Gastroesophageal sphincter (tissue), 3 donors: ENCODE measurements around the gene RABL2B.
"Not testable (repeated sequence)": the region's sequence is repeated elsewhere in the genome, so short reads cannot be mapped to it uniquely, and the experiment has no call there.

Source experiments
- POLR2A ChIP-seq, 2 donors: fragments of 450-650 bp; IDR thresholded peaks; one replicate each; pipeline ENCODE4 v1.6.1; 2017; ENCODE audit warnings: antibody characterized with exemption in 2 of 2, mild to moderate bottlenecking in 2 of 2, moderate library complexity in 1 of 2
- POLR2AphosphoS5 ChIP-seq: sonication (generic); formaldehyde crosslinking; IDR thresholded peaks from one replicate; pipeline ENCODE4 v1.6.1; 2017; ENCODE audit warnings: antibody characterized with exemption
- TF ChIP-seq, protein P1 (sequence below), 4 experiments: fragments of 200-600 bp in 2 of 4; fragments of 450-650 bp in 2 of 4; sonication (generic) in 1 of 4; IDR thresholded peaks; one replicate each; pipeline ENCODE4 v1.5.1; 2017 to 2019; ENCODE audit warnings: antibody characterized with exemption in 4 of 4, mild to moderate bottlenecking in 2 of 4, moderate library complexity in 2 of 4

DNA sequence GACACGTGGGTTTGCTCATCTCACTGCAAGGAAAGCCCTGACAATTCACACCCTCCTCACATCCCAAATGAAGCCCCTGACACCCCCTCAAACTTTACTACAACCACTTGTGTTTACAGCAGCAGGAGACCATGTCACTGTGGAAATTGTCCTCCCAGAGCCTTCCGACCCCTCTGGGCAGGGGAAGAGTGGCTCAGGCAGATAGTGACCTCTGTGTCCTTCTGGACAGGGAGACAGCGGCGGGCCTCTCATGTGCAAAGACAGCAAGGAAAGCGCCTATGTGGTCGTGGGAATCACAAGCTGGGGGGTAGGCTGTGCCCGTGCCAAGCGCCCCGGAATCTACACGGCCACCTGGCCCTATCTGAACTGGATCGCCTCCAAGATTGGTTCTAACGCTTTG, 39.0 kb downstream of the RABL2B start:
- TF ChIP-seq, protein P1, sequence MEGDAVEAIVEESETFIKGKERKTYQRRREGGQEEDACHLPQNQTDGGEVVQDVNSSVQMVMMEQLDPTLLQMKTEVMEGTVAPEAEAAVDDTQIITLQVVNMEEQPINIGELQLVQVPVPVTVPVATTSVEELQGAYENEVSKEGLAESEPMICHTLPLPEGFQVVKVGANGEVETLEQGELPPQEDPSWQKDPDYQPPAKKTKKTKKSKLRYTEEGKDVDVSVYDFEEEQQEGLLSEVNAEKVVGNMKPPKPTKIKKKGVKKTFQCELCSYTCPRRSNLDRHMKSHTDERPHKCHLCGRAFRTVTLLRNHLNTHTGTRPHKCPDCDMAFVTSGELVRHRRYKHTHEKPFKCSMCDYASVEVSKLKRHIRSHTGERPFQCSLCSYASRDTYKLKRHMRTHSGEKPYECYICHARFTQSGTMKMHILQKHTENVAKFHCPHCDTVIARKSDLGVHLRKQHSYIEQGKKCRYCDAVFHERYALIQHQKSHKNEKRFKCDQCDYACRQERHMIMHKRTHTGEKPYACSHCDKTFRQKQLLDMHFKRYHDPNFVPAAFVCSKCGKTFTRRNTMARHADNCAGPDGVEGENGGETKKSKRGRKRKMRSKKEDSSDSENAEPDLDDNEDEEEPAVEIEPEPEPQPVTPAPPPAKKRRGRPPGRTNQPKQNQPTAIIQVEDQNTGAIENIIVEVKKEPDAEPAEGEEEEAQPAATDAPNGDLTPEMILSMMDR (IDR thresholded peaks at IDR 0.05): not testable (repeated sequence)
- not testable (repeated sequence) for TF ChIP-seq POLR2AphosphoS5; POLR2A (IDR thresholded peaks at IDR 0.05)
